ENCODE results near the gene HYOU1.
"Not testable (repeated sequence)": the region's sequence is repeated elsewhere in the genome, so short reads cannot be mapped to it uniquely, and the experiment has no call there.

HYOU1 gene

DNA sequence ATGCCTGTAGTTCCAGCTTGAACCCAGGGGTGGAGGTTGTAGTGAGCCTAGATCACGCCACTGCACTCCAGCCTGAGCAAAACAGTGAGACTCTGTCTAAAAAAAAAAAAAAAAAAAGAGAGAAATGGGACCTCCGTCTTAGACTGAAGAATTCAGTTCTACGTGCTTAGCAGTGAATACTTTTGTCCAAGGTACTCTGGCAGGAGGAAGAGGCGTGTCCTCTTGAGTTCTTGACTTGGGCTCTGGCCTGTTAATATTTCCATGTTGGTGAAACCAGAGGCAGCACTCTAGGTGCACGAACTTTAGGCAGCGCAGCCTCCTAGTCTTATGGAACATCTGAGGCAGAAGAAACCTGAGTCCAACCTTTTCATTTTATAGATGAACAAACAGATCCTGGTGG lies 30.1 kb upstream of the HYOU1 start:
- DNase-seq, result no peak

DNA sequence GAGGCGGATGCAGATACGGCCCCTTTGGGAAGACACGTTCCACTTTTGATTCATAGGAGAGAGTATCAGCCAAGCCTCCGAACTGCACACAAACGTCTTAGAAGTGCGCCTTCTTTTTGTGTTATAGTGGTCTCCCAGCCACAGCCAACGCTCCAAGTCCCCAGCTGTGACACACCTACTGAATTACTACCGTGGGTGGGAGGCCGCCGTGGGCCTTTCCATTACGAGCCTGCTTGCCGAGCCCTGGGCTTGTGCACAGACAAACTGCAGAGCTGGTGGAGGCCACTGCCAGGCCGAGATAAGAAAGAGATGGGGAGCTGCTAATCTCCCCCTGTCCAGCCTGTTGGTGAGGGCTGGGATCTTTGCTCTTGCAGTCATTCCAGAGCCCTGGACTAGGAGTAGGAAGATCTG lies 28.4 kb upstream of the HYOU1 start:
- no peak for DNase-seq

DNA sequence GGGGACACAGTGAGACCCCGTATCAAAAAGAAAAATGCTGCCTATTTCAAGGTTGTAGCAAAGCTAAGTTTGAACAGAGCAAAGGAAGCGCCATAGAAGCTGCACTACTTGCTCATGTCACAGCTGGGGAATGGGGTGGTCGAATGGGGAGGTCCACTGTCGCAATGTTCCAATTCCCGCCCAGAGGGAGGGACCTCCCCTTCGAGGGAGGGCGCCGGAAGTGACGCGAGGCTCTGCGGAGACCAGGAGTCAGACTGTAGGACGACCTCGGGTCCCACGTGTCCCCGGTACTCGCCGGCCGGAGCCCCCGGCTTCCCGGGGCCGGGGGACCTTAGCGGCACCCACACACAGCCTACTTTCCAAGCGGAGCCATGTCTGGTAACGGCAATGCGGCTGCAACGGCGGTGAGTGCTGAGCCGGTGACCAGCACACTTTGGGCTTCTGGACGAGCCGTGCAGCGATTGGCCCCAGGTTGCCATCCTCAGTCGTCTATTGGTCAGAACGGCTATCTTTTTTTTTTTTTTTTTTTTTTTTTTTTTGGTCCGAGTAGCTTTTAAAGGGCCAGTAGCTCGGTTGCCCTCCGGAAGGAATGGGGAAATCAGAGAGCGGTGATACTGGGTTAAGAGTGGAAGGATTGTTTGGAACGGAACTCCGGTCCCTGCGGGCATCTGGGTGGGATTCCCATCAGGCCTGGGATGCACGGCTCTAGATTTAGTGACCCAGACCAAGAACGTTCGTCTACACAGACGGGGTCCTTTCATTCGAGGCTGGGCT lies 27.8 kb upstream of the HYOU1 start, which contains the start of gene HMBS:
Gene HMBS, plus strand, starts transcription at position 219 of the 774 bp plus-strand sequence. Its CDS starts 153 bp downstream, at position 372.
- peak; percentile 94 to 96 for DNase-seq

DNA sequence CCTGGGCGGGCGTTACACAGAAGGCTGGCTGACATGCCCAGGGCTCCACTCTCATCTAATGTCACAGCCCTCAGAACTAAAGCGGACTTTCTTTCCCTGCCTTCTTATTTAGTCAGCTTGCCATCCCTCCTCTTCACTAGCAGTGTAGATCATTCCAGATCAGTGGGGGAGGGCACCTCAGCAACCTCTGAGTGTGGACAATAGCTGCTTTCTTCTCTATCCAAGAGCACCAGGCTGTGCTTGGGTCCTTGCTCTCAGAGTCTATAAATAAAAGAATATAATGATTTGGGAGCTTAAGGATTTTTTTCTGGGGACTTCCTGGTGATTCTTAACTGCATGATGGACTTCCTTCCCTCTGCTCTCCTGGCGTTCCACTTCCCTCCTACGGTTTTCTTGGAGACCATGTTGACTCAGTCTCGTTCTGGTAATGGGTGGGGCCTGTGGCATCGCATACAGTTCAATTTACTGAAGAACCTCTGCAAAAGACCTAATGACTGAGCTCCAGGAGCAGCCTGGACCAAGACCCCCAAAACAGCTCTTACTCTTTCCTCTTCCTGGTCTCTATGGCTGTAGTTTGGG lies 24.8 kb upstream of the HYOU1 start:
- peak; percentile 55 to 64 for DNase-seq

DNA sequence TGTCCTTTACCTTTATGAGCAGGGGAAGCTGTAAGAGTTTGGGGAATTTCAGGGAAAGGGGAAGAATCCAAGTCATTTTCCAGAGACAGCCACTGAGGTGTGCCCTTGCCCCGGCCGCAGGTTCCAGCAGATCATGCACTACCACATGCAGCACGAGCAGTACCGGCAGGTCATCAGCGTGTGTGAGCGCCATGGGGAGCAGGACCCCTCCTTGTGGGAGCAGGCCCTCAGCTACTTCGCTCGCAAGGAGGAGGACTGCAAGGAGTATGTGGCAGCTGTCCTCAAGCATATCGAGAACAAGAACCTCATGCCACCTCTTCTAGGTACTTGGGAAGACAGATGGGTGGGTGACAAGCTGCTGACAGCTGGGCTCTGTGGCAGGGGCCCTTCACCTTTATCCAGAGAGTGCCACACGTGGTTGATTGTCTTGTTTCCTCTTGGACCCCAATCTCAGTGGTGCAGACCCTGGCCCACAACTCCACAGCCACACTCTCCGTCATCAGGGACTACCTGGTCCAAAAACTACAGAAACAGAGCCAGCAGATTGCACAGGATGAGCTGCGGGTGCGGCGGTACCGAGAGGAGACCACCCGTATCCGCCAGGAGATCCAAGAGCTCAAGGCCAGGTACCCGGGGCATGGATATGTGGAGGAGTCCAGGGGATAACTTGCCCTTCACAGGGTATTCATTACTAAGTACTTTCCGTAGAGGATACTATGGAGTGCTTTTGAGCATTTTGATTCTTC lies 21.8 kb upstream of the HYOU1 start:
- no peak for DNase-seq

DNA sequence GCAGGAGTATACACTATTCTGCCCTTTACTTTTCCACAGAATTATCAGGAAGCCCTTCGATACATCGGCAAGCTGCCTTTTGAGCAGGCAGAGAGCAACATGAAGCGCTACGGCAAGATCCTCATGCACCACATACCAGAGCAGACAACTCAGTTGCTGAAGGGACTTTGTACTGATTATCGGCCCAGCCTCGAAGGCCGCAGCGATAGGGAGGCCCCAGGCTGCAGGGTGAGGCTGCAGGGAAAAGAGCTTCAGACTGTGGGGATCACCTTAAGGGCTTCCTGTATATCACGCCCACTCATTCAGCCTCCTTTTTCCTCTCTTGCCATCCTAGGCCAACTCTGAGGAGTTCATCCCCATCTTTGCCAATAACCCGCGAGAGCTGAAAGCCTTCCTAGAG lies 20.8 kb upstream of the HYOU1 start:
- DNase-seq, result no peak

DNA sequence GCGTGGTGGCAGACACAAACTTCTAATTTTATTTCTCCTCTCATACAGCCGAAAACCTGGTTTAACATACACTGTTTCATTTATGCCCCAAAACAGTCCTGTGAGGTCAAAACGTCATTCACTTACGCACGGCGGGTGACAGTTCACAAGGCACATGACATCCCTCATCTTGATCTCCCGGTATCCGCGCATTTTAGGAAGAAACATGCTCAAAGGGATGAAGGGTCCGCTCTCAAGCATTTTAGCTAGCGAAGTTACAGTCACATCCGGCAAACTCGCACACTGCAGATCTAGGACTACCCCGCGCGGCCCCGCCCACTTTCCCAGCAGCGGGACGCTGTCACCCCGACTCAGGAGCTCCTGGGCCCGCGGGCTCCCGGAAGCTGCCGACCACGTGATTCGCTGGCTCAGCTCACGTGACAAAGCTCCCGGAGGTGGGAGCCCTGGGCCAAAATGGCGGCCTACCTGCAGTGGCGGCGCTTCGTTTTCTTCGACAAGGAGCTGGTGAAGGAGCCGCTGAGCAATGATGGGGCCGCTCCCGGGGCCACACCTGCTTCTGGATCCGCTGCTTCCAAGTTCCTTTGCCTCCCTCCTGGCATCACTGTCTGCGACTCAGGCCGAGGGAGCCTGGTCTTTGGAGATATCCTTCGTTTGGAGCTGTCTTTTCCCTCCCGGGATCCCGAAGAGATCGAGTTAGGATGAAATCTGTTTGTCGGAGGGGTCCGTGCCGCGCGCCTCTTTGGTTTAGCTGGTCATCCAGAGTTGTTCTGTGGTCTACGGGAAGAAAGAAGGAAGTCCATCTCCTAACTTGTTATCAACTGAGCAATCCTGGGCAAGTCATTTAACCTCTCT lies 10.6 kb upstream of the HYOU1 start, which contains the start of gene VPS11:
Gene VPS11, plus strand, starts transcription at position 448 of the 852 bp plus-strand sequence. Its CDS starts 6 bp downstream, at position 454.
- DNase-seq, result peak; percentile 95

DNA sequence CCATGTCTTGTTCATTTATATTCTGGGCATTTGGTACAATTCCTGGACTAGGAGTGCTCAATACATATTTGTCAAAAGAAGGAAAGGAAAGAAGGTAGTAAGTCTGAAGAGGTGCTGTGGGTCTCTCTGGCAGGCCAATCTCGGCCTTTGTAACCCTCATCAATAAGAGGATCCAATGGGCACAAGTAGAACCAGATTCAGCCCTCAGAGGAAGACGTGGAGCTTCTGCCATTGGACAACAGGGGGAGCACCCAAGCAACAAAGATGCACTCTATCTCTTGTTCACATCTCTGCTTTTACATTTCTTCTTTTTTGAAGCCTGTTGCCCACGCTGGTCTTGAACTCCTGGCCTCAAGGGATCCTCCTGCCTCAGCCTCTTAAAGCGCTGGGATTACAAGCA lies 8.4 kb upstream of the HYOU1 start:
- DNase-seq, result no peak

DNA sequence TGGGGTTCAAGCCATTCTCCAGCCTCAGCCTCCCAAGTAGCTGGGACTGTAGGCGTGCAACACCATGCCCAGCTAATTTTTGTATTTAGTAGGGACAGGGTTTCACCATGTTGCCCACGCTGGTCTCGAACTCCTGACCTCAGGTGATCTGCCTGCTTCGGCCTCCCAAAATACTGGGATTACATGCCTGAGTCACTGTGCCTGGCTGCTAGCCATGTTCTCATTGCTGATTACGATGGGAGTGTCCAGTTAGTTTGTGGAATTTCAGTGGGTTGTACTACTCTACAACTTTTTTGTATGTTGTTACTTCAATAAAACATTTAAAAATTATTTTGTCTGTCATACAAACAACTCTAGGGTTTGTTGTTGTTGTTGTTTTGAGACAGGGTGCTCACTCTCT lies 5.8 kb upstream of the HYOU1 start:
- no peak for DNase-seq

DNA sequence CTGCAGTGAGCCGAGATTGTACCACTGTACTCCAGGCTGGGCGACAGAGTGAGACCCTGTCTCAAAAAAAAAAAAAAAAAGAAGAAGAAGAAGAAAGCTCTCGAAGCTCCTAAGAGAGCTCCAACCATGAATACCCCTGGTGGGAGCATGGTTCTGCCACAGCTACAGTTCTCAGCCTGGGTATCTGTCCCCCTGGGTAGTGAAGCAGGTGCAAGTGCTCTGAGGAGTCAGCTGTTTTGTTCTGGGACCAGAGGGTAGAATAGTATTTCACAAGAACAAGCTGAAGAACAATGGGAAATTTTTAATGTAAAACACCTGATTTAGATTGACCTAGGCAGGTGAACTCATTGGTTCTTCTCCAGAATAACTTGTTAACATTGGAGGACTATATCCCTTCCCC lies 4.3 kb upstream of the HYOU1 start:
- DNase-seq, result no peak

DNA sequence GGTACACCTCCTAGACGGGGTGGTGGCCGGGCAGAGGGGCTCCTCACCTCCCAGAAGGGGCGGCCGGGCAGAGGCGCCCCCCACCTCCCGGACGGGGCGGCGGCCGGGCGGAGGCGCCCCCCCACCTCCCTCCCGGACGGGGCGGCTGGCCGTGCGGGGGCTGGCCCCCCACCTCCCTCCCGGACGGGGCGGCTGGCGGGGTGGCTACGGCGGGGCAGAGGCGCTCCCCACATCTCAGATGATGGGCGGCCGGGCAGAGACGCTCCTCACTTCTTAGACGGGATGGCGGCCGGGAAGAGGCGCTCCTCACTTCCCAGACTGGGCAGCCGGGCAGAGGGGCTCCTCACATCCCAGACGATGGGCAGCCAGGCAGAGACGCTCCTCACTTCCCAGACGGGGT lies 2.1 kb upstream of the HYOU1 start:
- not testable (repeated sequence) for DNase-seq

DNA sequence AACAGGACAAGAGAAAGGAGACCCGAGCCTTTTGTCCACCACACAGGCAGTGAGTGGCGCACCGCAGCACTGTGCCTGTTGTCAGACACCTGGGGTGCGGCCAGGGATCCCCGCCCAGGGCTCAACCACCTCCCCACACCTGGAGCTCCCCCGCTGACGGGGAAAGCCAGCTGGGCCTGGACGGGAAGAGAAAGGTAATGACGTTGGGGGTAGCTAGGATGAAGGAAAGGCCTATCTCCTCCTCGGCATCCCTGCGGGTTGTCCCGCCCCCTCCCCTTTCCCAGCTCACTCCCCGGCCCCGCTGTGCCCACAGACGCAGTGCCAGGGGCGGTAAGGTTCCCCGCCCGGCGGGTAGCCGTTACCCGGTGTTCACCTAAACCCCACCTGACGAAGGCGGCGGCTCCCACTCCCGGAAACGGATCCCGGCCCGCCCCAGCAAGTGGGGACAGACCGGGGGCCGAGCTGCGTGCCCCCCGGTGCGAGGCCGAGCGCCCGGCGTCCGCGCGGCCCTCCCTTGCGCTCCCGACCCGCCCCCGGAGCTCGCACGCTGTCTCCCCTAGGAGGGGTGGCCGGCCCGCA lies 495 bp downstream of the HYOU1 start:
- no peak for DNase-seq

DNA sequence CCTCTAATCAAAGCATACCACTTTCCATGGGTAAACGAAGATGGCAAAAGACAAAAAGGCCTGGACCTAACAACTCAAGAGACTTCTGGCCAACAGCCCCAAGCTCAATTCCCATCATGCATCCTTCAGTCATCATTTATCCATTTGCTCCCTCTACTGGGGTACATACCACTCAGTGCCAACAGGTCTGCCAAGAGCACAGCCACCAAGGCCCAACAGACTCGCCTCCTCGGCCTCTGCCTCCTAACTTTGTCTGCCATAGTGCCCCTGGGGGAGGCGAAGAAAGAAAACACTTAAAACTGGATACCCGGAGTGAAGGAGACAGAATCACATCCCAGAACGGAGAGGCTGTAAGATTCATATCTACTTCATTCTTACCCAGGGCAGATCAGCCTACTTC lies 1.1 kb downstream of the HYOU1 start:
- no peak for DNase-seq

DNA sequence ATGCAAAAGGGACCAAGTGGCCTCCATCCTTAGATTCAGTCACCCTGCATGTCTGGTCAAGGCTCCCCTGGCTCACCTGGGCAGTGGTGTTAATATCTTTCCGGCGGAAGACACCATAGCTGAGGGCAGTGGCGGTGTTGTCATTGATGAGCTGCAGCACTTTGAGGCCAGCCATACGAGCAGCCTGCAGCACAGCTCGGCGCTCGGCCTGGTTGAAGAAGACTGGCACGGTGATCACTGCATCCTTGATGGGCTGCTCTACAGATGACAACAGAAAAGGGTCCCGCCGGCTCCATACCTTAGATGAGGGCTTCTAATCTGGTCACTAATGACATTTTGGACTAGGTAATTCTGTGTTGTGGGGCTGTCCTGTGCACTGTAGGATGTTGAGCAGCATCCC lies 2.6 kb downstream of the HYOU1 start:
- DNase-seq, result no peak

DNA sequence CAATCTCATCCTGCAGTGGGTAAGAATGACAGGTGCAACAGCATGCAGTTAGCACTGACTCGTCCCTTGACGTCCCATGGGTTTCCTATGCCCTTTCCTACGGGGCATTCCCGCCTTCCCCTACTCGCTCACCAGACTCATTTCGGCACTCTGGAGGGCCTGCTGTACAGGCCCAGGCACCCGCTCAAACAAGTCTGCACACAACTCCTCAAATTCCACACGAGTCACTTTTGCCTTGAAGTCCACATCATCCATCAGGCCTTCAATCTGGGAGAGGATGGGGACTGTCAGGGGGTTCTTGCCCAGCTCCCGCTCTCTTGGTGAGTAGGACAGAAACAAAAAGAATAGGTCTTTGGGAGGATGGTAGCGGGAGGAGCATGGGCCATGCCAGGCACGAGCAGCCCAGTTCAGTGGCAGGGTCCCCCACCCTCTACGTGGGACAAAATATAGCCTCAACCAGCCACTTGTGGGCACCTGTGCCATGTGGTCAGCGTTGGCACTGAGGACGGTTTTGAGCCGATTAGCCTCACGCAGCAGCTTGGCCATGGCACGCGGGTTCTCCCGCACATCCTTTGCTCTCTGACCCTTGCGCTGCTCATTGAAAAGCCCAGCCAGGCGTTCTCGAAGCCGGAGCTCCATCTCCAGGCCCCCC lies 4.7 kb downstream of the HYOU1 start:
- DNase-seq, result no peak

DNA sequence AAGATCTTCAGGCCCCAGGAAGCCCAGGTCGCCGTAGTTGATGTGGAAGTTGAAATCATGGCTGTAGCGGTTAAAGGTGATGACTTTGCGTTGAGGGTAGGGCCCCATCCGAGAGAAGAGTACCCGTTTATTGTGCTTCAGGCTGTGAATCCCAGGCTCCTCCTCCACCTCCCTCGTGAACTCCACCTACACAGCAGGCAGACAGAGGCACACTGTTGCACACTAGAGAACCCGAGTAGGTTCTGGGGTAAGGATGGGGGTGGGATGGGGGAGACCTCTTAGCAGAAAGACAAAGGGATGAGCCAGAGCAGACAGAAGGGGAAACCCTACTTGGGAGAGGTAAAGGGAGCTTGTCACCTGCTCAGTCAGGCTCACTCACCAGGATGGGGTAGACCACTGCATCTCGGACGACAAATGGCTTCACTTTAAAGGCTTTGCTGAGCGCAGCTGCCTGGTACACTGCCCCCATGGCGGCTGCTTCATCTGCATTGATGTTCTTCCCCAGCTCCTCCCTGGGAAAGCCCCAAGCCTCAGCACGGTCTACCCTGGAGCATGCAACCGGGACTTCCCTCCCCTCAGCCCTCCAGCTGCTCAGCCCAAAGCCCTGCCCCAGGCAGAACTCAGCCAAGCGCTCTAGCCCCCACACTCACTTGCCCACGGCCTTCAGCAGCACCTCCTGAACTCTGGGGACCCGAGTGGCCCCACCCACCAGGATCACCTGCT lies 5.4 kb downstream of the HYOU1 start:
- no peak for DNase-seq

DNA sequence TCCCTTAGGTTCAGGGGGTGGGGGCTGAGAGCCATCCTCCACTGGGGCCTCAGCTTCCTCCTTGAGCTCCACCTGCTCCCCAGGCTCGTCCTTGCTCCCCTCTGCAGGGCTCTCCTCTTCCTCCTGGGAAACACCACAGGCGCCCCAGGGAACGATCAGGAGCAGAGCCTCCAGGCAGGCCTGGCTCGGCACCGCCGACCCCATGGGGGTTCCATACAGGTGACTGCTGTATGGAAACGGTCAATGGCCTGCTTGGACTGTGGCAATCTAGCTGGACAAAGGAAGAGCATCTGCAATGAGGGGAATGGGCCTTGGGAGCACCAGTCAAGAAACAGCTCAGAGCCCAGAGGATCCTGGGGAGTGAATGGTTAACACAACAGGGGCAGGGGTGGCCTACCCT lies 7.9 kb downstream of the HYOU1 start:
- DNase-seq, result no peak

DNA sequence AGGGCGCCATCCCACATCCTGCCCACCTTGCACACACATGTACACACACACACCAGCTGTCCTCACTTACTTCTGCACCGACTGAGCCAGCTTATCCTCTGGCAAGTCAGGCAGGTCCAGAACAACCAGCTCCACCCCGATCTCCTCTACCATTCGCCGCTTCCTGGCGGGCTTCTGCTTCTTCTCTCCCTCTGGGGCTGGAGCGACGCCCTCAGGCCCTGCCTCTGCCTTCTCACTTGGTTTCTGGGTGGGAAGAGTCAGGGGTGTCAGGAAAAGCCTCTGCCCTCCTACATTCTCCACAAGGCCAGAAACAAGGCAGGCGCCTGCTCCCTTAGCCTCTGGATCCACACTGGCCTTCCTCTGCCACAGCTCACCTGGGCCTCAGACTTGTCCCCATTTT lies 8.4 kb downstream of the HYOU1 start:
- DNase-seq, result no peak

DNA sequence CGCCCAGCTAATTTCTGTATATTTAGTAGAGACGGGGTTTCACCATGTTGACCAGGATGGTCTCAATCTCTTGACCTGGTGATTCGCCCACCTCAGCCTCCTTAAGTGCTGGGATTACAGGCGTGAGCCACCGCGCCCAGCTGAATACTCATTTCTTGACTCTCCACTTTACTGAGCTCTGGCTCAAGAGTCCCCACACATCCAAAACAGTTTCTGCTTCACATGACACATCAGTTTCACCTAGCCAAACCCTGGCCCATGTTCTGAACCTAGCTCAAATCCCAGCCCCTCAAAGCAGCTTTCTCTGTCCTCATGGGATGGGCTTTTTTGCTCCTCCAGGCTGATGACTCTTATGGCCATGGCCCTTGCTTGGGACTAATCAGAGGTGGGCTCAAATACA lies 9.8 kb downstream of the HYOU1 start:
- DNase-seq, result no peak

DNA sequence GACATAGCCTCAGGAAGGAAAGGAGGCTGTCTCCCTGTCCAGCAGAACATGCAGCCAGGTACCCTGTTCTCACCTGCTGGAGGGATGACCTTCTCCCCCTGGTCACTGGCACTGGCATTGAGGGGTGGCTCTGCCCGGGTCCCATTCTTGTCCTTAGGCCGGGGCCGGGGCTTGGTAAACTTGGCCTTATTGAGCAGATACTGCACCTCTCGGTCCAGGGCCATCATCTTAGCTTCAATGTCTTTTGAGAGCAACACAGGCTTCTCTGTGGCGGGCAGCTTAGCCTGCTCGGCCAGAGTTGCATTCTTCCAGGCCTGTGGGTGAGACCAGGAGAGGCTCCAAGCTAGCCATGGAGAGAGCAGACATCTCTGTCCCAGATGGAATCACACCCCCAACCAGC lies 10.5 kb downstream of the HYOU1 start:
- DNase-seq, result no peak

DNA sequence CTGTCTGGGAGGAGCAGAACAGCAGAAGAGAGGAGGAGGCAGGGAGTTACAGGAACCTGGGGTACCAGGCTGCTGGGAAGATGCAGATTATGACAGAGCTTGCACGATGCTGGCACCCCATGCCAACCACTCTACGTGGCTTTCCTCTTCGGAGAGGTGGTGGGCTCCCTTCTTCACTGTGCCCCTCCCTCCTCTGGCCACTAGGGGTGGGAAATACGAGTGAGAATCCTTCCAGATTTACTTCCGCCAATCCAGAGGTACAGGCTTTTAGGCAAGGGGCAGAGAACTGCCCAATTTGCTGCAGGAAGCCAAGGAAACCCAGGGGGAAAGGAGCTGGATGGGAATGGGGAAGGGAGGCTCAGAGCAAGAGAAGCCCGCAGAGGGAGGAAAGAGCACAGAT lies 12.3 kb downstream of the HYOU1 start:
- no peak for DNase-seq
